ENCODE data around the gene EVI2A.

DNA sequence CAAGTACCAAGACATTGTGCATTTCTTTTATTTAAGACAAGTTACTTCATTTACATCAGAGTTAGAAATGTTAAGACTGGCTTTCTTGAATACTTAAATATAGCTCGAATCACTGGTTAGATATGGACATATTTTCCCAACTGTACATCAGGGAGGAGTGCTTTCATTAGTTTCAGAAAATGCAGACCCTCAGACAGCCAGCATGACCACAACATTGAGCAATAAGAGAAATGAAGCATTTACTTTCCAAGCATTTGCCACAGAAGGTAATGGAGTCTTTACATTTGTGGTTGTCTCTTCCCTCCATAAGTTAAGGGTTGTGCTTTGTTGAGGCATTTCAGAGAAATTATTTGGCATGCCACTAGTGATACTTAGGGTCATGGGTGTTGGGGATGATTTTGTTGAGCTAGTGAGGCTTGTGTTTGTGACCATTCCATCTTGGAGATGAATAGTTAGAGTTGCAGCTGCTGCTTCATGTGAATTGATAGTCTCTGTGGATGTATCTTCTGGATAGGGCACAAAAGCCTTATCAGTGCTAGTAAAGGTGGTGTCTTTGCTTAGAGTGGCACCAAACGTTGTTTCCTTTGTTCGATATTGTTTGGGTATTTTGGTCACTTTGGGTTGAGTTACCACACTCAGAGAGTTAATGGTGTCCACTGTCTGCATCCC, 26.5 kb downstream of the EVI2A start:
- TF ChIP-seq, protein P1, sequence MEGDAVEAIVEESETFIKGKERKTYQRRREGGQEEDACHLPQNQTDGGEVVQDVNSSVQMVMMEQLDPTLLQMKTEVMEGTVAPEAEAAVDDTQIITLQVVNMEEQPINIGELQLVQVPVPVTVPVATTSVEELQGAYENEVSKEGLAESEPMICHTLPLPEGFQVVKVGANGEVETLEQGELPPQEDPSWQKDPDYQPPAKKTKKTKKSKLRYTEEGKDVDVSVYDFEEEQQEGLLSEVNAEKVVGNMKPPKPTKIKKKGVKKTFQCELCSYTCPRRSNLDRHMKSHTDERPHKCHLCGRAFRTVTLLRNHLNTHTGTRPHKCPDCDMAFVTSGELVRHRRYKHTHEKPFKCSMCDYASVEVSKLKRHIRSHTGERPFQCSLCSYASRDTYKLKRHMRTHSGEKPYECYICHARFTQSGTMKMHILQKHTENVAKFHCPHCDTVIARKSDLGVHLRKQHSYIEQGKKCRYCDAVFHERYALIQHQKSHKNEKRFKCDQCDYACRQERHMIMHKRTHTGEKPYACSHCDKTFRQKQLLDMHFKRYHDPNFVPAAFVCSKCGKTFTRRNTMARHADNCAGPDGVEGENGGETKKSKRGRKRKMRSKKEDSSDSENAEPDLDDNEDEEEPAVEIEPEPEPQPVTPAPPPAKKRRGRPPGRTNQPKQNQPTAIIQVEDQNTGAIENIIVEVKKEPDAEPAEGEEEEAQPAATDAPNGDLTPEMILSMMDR (IDR thresholded peaks at IDR 0.05), result no peak
- no peak for TF ChIP-seq POLR2A (IDR thresholded peaks at IDR 0.05)

All from testis (tissue), 2 donors.